T-helper 1 cell treated with Interleukin-12 subunit alpha and Interleukin-12 subunit beta and Interleukin-4 antibody, amounts not matched to agents 30 ng/mL and 1 ng/mL, for 36 hours (primary cell): ENCODE results near the gene SRR. TPM values are rescaled to one million over a fixed set of nuclear protein-coding genes. Genes with fewer than 3 reads are reported as not detected.
"Not testable (repeated sequence)": the region's sequence is repeated elsewhere in the genome, so short reads cannot be mapped to it uniquely, and the experiment has no call there.

Experiments
- intact Hi-C: fragments of 100-400 bp; cut with micrococcal nuclease; formaldehyde crosslinking; loops from one replicate; pipeline ENCODE4 v1.15.1; 2024
- total RNA-seq: library from RNA; stranded (reverse); gene quantifications from 2 replicates; pipeline ENCODE4 v1.2.3, GENCODE V29; 2022

The SRR gene
- total RNA-seq, 1 donor from 2014 or later = 18.7 TPM

- intact Hi-C loops = no loop called here
Observed at GRCh38 chr17:2289878-2290478, 13.8 kb upstream of the SRR start.

- intact Hi-C loops = no loop called here
Observed at GRCh38 chr17:2292100-2292499, 11.7 kb upstream of the SRR start.

GRCh38 chr17:2295575-2295974 lies 8.2 kb upstream of the SRR start:
- intact Hi-C loops = no loop called here

- intact Hi-C loops = no loop called here
Observed at GRCh38 chr17:2297023-2297422, 6.7 kb upstream of the SRR start.

GRCh38 chr17:2299136-2299535 lies 4.6 kb upstream of the SRR start:
- intact Hi-C loops = no loop called here

GRCh38 chr17:2299756-2300155 lies 4.0 kb upstream of the SRR start:
- intact Hi-C loops = loop anchor here (5.0 kb wide), 1 partner anchor 582 kb away; no protein-coding TSS in a partner anchor

- intact Hi-C loops = loop anchor here (1.0 to 5.0 kb wide), 9 partner anchors 34 to 585 kb away; partner anchors contain the start of genes CLUH, DPH1, MNT and TSR1
Observed at GRCh38 chr17:2302778-2303203, 959 bp upstream of the SRR start.

GRCh38 chr17:2304931-2305330 lies 1.2 kb downstream of the SRR start:
- intact Hi-C loops = loop anchor here (1.0 to 5.0 kb wide), 2 partner anchors 48 to 588 kb away; no protein-coding TSS in a partner anchor

- intact Hi-C loops = no loop called here
Observed at GRCh38 chr17:2309338-2310154, 5.8 kb downstream of the SRR start.

- intact Hi-C loops = no loop called here
Observed at GRCh38 chr17:2312736-2313135, 9.0 kb downstream of the SRR start.

GRCh38 chr17:2316916-2317205 lies 13.1 kb downstream of the SRR start:
- intact Hi-C loops = not testable (repeated sequence)

- intact Hi-C loops = no loop called here
Observed at GRCh38 chr17:2317796-2318195, 14.0 kb downstream of the SRR start.

- intact Hi-C loops = no loop called here
Observed at GRCh38 chr17:2319051-2319450, 15.3 kb downstream of the SRR start.

GRCh38 chr17:2321399-2321798 lies 17.6 kb downstream of the SRR start:
- intact Hi-C loops = no loop called here

- intact Hi-C loops = no loop called here
Observed at GRCh38 chr17:2323629-2324314, 20.0 kb downstream of the SRR start.

- intact Hi-C loops = no loop called here
Observed at GRCh38 chr17:2331303-2331702, 27.6 kb downstream of the SRR start.

GRCh38 chr17:2335726-2336214 lies 32.0 kb downstream of the SRR start:
- intact Hi-C loops = loop anchor here (1.0 to 5.0 kb wide), 8 partner anchors 18 to 619 kb away; partner anchors contain the start of genes CLUH, METTL16, MNT and SMG6

GRCh38 chr17:2336215-2336851 lies 32.6 kb downstream of the SRR start, which contains the start of gene TSR1:
Gene TSR1, minus strand, starts transcription at chr17:2336457. Its CDS starts 30 bp downstream, at chr17:2336427.
- intact Hi-C loops = loop anchor here (1.0 to 5.0 kb wide), 8 partner anchors 17 to 620 kb away; partner anchors contain the start of genes CLUH, METTL16, MNT and SMG6

GRCh38 chr17:2336852-2337543 lies 33.2 kb downstream of the SRR start, which contains the start of gene SGSM2:
Gene SGSM2, plus strand, starts transcription at chr17:2337501. Its CDS starts 188 bp downstream, at chr17:2337689.
- intact Hi-C loops = loop anchor here (1.0 to 5.0 kb wide), 9 partner anchors 16 to 620 kb away; partner anchors contain the start of genes CLUH, METTL16, MNT and SMG6
